Prostate gland (tissue), 2 donors: ENCODE data around the gene SPINK1.

Source experiments
- CTCF ChIP-seq, 4 experiments: fragments of 200-600 bp in 2 of 4; fragments of 450-650 bp in 2 of 4; sonication (generic) in 2 of 4; IDR thresholded peaks; 1 replicate in 3 of 4; 2 replicates in 1 of 4; pipeline ENCODE4 v1.5.1; 2016 to 2019; ENCODE audit warnings: antibody characterized with exemption in 4 of 4, mild to moderate bottlenecking in 2 of 4, moderate library complexity in 2 of 4
- POLR2A ChIP-seq: fragments of 450-650 bp; IDR thresholded peaks from one replicate; pipeline ENCODE4 v1.6.1; 2016; ENCODE audit warnings: antibody characterized with exemption, mild to moderate bottlenecking
- POLR2AphosphoS5 ChIP-seq: sonication (generic); formaldehyde crosslinking; IDR thresholded peaks from one replicate; pipeline ENCODE4 v1.6.1; 2017; ENCODE audit warnings: antibody characterized with exemption

DNA sequence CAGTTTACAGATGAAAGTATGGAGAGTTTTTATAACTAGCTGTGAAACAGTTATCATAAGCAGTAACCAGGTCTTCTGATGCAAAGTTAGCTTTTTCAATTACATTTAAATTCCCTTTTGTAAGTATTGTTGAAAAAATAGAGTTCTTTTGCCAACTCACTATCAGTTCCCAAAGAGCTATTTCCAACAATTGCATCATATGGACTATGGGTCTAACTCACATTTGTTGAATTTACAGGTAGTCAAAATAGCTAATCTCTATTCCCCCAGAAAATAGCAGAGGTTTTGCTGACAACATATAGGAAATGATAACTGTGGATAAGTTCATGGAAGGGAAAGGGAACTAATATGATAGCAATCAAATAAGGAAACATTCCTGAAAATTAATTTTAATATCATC, 1.4 kb downstream of the SPINK1 start:
- TF ChIP-seq CTCF (IDR thresholded peaks at IDR 0.05) (no peak), POLR2A (no peak), POLR2AphosphoS5 (no peak)
